Right atrium auricular region (tissue), 2 donors: ENCODE results near the gene RPL18A. TPM values are rescaled to one million over a fixed set of nuclear protein-coding genes. Genes with fewer than 3 reads are reported as not detected.

Experiments
- DNase-seq: peaks from one replicate; pipeline ENCODE4 v3.0.0-alpha.2; 2019; ENCODE audit warnings: low spot score
- H3K27ac ChIP-seq, 2 donors: fragments of 200-600 bp; sonication (generic); 1 replicate in 1 of 2; 2 replicates in 1 of 2; pipeline ENCODE4 v1.5.1; 2016 to 2019
- H3K27me3 ChIP-seq, 2 donors: fragments of 200-600 bp; sonication (generic); one replicate each; pipeline versions ENCODE4 v1.5.1 to v1.6.0; 2017 to 2019
- H3K36me3 ChIP-seq: fragments of 200-600 bp; sonication (generic); one replicate; pipeline ENCODE4 v1.5.1; 2016
- H3K4me1 ChIP-seq, 2 donors: fragments of 200-600 bp; sonication (generic); one replicate each; pipeline versions ENCODE4 v1.5.1 to v1.6.0; 2017 to 2019
- H3K4me3 ChIP-seq, 2 donors: fragments of 200-600 bp; sonication (generic); 1 replicate in 1 of 2; 2 replicates in 1 of 2; pipeline ENCODE4 v1.5.1; 2017 to 2019; ENCODE audit warnings: mild to moderate bottlenecking in 1 of 2, moderate library complexity in 1 of 2
- H3K9me3 ChIP-seq, 2 donors: fragments of 200-600 bp; sonication (generic); one replicate each; pipeline ENCODE4 v1.5.1; 2019
- total RNA-seq, 2 donors: library from RNA; depleted of rRNA; stranded (reverse); fragments of >200 nt; gene quantifications; one replicate each; pipeline ENCODE4 v1.1.0, GENCODE V29; 2016
- TF ChIP-seq, protein P1 (sequence below), 2 donors: fragments of 200-600 bp; sonication (generic); IDR thresholded peaks; one replicate each; pipeline ENCODE4 v1.5.1; 2019; ENCODE audit warnings: antibody characterized with exemption in 2 of 2

RPL18A gene
- total RNA-seq, 2 donors from 2014 or later, result 496 to 916 TPM

DNA sequence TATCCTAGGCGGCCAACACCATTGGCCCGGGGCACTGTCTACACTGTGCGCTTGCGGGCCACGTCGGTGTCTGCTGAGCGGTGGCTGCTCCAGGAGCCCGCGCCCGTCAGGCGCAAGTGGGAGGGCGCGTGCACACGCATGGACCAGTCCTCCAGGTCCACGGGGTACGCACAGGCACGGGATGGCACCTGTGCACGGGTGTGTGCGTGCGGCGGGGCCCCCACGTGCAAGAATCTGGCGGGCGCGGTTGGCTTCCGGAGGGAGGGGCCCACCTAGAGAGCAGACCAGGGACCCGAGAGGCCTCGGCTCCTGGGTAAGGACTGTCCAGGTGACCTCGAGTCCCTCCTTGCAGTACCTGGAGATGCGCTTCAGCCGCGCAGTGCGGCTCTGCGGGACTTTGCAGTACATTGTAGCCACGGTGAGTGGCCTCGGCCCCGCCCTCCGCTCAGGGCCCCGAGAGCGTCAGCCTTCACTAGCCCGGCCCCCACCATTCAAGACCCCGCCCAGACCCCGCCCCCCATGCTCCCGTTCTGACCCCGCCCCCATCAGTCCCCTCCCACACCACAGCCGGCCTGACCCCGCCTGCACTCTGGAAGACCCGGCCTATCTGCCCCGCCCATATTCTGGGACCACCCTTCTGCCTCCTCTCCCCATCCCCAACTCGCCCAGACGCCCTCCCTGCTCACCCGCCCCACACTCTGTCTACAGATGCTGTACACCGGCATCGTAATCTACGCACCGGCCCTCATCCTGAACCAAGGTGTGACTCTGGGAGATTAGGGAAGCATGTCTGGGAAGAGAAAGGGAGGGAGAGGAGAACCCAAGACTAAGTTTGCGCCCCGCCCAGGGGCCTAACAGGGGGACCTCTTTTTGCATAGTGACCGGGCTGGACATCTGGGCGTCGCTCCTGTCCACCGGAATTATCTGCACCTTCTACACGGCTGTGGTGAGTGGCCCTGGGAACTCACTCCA lies 14.4 kb downstream of the RPL18A start:
- H3K4me3 ChIP-seq, result peak overlapping the region in 1 of 2 donors; percentile 10
- TF ChIP-seq, protein P1, sequence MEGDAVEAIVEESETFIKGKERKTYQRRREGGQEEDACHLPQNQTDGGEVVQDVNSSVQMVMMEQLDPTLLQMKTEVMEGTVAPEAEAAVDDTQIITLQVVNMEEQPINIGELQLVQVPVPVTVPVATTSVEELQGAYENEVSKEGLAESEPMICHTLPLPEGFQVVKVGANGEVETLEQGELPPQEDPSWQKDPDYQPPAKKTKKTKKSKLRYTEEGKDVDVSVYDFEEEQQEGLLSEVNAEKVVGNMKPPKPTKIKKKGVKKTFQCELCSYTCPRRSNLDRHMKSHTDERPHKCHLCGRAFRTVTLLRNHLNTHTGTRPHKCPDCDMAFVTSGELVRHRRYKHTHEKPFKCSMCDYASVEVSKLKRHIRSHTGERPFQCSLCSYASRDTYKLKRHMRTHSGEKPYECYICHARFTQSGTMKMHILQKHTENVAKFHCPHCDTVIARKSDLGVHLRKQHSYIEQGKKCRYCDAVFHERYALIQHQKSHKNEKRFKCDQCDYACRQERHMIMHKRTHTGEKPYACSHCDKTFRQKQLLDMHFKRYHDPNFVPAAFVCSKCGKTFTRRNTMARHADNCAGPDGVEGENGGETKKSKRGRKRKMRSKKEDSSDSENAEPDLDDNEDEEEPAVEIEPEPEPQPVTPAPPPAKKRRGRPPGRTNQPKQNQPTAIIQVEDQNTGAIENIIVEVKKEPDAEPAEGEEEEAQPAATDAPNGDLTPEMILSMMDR (IDR thresholded peaks at IDR 0.05), result no peak
- H3K36me3 ChIP-seq, result no peaks in the 10 kb centered on the region
- no peaks in the 10 kb centered on the region for H3K9me3 ChIP-seq
- H3K27me3 ChIP-seq, result peaks cover 28 to 31% of the 10 kb centered on the region in 2 donors
- H3K4me1 ChIP-seq, result peaks cover 0 to 26% of the 10 kb centered on the region in 2 donors
- no peak for DNase-seq
- no peak overlapping the region for H3K27ac ChIP-seq

DNA sequence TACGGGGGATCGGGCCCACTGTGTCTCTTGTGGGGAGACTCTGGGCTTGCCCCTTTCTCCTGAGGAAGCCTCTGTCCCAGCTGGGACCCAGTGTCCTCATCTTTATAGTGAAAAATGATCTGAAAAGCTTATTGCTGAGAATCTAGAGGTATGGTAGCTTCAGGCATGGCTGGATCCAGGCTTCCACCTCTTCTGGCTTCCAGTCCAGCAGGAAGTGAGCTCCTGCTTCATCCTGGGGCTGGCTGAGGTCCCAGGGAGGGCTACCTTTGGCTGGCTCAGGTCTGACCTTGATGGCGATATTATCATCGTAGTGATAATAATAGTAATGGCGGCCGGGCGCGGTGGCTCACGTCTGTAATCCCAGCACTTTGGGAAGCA lies 15.0 kb downstream of the RPL18A start:
- H3K4me3 ChIP-seq, result no peak overlapping the region
- H3K4me1 ChIP-seq, result peaks cover 0 to 26% of the 10 kb centered on the region in 2 donors
- H3K27me3 ChIP-seq, result peaks cover 28 to 31% of the 10 kb centered on the region in 2 donors
- no peaks in the 10 kb centered on the region for H3K9me3 ChIP-seq
- no peak overlapping the region for H3K27ac ChIP-seq
- TF ChIP-seq, protein P1 (IDR thresholded peaks at IDR 0.05), result no peak
- no peak for DNase-seq
- H3K36me3 ChIP-seq, result no peaks in the 10 kb centered on the region

DNA sequence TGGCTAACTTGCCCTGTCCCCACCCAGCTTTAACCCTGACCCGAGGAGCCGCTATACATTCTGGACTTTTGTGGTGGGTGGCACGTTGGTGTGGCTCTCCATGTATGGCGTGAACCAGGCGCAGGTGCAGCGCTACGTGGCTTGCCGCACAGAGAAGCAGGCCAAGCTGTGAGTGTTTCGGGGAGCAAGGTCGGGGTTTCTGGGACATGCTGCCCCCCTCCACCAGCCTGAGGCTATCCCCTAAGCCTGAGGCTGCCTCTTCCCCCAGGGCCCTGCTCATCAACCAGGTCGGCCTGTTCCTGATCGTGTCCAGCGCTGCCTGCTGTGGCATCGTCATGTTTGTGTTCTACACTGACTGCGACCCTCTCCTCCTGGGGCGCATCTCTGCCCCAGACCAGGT lies 18.0 kb downstream of the RPL18A start:
- Histone ChIP-seq H3K4me1 (peaks cover 0 to 13% of the 10 kb centered on the region in 2 donors), H3K4me3 (no peak overlapping the region), H3K27me3 (peaks cover 12 to 14% of the 10 kb centered on the region in 2 donors), H3K27ac (no peak overlapping the region), H3K9me3 (no peaks in the 10 kb centered on the region), H3K36me3 (no peaks in the 10 kb centered on the region)
- DNase-seq, result no peak
- TF ChIP-seq, protein P1 (IDR thresholded peaks at IDR 0.05), result no peak

DNA sequence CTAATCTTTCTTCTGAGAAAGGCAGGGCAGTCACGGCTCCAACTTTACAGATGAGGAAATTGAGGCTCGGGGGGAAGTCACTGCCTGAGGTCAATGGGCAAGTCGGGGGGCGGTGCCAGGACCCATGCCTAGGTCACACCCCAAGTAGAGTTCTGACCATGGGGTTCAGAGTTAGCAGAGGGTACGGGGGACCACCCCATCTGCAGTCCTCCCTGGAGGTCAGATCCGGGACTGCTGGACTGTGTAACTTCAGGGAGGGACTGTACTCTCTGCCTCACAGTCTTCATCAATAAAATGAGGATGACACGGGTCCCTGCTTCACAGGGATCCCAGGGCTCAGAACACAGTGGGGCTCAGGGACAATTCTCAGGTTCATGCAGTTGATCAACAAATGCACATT lies 19.8 kb downstream of the RPL18A start:
- H3K9me3 ChIP-seq, result no peaks in the 10 kb centered on the region
- H3K36me3 ChIP-seq, result no peaks in the 10 kb centered on the region
- no peak overlapping the region for H3K4me3 ChIP-seq
- H3K4me1 ChIP-seq, result no peaks in the 10 kb centered on the region
- TF ChIP-seq, protein P1 (IDR thresholded peaks at IDR 0.05), result no peak
- no peak overlapping the region for H3K27ac ChIP-seq
- H3K27me3 ChIP-seq, result no peaks in the 10 kb centered on the region
- no peak for DNase-seq

DNA sequence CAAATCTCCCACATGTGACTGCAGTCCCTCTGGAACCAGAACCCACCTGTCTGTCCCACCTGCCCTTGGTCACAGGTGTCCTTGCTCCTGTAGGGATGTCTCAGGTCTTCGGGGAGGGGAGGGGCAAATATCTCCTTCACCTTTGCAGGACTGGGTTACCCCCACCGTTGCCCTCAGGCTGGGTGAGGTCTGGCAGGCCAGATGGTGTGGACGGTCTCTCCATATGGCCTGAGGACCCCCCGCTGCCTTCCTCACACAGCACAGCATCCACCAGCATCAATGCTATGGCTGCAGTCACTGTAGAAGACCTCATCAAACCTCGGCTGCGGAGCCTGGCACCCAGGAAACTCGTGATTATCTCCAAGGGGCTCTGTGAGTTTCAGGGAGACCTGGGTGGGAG lies 22.0 kb downstream of the RPL18A start:
- Histone ChIP-seq H3K4me3 (no peak overlapping the region), H3K4me1 (no peaks in the 10 kb centered on the region), H3K27me3 (no peaks in the 10 kb centered on the region), H3K27ac (no peak overlapping the region), H3K9me3 (no peaks in the 10 kb centered on the region), H3K36me3 (no peaks in the 10 kb centered on the region)
- TF ChIP-seq, protein P1 (IDR thresholded peaks at IDR 0.05), result no peak
- no peak for DNase-seq
